Iris pigment epithelial cell (primary cell): ENCODE measurements around the gene IGF2.
A peak's percentile ranks its signal among the peaks of the same experiment; 100 is the strongest.

Experiments used
- DNase-seq: peaks from one replicate; pipeline ENCODE4 v3.0.0-alpha.2; 2011; ENCODE audit warnings: low read depth

Gene IGF2

DNA sequence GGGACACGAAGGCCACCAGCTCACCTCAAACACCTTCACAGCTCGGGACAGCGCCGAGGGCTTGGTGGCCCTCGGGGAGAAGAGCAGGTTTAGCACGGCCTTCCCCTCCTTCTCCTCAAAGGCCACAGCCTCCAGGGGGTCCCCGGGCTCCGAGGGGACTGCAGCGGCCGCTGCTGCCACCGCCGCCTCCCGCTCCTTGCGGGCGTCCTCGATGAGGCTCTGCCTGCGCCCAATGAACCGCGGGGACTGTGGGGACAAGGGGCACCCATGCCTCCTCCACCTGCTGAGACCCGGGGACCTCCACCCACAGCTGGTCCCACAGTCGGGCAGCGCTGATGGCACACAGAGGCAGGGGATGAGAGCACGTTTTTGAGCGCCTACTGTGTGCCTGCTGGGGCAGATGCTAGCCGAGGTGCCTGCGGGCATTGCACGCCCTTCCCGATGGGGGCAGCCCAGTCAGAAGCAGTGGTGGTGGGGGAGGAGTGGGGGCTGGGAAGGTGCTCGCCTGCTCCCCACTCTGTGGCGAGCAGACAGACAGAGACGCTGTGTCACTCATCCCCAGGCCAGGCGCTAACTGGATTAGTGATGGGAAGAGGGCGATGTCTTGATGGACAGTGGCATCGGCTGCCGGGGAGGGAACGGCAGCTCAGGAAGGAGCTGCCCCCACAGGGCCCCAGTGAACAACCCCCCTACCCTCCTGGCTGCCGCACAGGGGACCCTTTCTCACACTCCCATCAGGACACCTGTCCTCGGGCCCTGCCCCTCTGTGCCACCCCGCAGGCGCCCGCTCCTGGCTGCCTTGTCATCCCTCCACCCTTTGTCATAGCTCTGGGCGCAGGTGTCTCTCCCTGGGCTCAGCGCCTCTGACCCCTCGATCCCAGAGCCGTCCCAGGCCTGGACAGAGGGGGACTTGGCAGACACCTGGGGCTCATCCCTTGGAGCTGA lies 30.7 kb upstream of the IGF2 start:
- no peak for DNase-seq

GRCh38 chr11:2169005-2169378 lies 29.8 kb upstream of the IGF2 start:
- DNase-seq = no peak

- DNase-seq = no peak
Observed at GRCh38 chr11:2168286-2169004, 29.3 kb upstream of the IGF2 start.

- DNase-seq = no peak
Observed at GRCh38 chr11:2167141-2168045, 28.2 kb upstream of the IGF2 start.

DNA sequence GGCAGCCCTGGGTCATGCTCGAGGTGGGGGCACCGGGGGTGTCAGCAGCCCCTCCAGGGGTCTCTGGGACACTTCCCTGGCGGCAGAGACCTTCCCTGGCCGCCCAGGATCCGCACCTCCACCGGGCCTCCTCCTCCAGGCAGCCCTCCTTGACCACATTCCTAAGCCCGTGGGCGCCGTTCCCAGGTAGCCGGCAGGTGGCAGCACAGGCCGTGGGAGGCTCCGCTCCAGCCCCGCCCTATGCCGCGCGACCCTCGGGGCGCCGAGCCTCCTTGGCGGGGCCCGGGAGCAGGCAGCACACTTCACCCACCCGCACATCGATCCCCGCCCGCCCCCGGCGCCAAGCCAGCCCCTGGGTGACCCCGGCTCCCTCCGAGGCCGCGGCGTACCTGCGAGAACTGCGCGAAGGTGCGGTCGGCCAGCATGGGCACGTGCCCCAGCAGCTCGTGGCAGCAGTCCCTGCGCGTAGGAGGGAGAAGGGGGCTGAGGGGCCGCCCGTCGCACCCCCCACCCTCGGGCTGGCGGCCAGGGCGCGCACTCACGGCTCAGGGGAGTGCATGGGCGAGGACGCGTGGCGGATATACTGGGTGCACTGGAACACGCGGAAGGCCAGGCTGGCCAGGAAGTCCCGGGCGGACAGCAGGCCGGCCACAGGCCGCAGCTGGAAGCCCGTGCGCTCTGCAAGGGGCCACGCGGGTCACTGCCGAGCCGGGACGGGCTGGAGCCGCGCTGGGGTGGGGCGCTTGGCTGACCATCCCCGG lies 27.1 kb upstream of the IGF2 start:
- no peak for DNase-seq

DNA sequence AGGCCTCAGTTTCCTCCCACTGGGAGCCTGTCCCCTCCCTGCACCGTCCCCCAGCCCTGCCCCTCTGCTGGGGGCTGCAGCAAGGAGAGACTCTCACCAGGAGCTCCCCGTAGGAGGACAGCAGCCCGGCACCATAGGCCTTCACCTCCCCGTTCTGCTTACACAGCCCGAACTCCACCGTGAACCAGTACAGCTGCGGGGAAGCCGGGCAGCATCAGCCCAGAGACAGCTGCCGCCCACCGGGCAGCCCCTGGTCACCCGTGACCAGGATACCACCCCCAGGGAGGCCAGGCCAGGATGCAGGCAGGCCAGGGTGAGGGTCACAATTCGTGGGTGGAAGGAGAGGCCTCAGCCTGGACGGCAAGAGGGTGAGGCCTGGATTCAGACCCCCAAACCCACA lies 26.4 kb upstream of the IGF2 start:
- no peak for DNase-seq

- DNase-seq = no peak
Observed at GRCh38 chr11:2164861-2165555, 25.8 kb upstream of the IGF2 start.

GRCh38 chr11:2164081-2164480 lies 24.9 kb upstream of the IGF2 start:
- DNase-seq = no peak

DNA sequence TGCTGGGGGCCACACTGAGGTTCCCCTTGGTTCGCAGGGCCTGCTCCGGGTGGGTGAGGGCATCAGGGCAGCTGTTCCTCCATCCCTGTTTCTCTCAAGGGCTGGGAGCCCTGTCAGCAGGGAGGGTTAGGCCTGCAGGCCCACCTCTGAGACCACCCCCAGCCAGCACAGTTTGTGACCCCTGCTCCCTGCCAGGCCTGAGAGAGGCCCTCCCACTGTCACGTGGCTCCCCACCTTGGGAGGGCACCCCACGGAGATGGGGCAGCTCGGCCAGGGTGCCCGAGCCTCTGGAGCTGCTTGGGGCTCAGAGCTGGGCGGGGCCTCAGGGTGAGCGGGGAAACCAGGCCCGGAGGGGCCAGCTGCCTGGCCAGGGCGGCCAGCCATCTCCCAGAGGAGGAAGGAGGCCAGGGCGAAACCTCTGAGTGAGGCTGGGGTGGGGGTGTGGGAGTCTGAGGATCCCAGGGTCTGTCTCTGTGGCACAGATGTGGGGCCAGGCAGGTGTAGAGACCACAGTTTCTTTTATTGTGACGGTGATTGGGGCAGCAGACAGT lies 24.3 kb upstream of the IGF2 start:
- DNase-seq = no peak

- no peak for DNase-seq
Observed at GRCh38 chr11:2160736-2161259, 21.6 kb upstream of the IGF2 start, which contains the start of gene INS. TSS of gene INS (minus strand) at chr11:2161209. CDS start at chr11:2160971, 238 bp downstream.

- DNase-seq = no peak
Observed at GRCh38 chr11:2159536-2160413, 20.6 kb upstream of the IGF2 start.

DNA sequence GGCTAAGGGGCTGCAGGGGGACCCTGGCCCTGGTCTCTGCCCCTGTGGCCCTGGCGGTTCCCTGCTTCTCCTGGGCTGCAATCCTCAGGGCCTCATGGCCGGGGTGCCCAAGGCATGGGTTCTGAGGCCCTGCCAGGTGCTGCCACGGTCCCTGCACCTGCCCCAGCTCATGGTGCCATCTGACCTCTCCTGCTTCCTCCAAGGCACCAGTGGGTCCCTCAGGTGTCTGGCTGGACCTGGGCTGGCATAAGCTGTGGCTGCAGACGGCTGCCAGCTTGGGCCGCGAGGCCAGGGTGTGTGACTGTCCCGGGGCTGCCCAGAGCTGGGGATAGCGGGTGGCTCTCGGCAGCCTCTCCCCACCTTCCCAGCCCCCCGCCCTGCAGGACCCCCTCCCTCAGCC lies 19.8 kb upstream of the IGF2 start:
- no peak for DNase-seq

DNA sequence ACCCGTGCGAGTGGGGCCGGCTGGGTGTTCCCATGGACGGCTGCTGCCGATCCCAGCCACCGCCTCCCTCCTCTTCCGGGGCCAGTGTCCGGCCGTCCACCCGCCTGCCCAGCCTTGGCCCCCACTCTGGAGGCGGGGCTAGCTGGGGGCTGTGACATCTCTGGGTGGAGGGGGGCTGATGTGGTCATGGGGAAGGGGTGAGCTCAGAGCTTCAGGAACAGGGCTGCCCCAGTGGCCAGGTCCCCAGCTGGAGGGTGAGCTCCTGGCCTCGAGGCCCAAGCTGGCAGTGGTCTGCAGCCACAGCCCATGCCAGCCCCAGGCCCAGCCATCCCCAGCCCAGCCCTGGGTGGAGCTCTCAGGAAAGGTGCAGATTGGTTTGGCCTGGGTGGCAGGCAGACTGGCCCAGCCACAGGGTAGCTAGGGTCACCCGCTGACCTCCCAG lies 19.1 kb upstream of the IGF2 start:
- DNase-seq = no peak

DNA sequence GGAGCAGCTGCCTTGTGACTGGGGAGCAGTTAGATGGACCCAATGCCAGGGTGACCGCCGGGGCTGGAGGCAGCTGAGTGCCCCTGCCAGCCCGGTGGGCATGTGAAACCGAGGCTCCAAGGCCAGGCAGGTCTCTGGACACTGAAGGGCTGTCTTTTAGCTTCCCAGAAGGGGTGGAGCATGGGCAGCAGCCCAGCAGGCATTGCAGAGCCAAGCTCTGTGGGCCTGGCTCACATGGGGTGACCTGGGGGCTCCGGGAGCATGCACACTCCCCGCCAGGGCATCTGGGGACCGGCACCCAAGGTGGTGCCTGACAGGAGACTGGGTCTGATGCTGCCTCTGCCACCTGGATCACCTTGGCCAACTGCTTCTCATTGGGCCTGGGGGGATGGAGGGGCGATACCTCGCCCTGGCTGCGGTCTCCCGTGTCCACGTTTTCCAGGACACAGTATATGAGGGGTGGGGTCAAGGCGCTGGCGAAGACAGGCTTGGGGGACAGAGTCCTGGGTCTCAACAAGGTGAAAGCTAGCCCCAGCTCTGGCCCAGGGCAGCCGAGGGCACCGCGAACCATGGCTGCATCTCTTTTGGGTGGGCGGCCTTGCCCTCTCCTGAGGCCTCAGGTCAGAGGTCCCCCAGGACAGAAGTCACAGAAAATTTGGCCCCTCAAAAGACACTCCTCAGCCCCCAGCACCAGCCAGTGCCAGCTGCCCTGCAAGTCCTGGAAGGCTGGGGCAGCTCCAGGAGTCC lies 18.3 kb upstream of the IGF2 start:
- DNase-seq = no peak

- DNase-seq = peak; percentile 40
Observed at GRCh38 chr11:2156416-2157182, 17.4 kb upstream of the IGF2 start.

GRCh38 chr11:2155511-2155910 lies 16.3 kb upstream of the IGF2 start:
- no peak for DNase-seq

DNA sequence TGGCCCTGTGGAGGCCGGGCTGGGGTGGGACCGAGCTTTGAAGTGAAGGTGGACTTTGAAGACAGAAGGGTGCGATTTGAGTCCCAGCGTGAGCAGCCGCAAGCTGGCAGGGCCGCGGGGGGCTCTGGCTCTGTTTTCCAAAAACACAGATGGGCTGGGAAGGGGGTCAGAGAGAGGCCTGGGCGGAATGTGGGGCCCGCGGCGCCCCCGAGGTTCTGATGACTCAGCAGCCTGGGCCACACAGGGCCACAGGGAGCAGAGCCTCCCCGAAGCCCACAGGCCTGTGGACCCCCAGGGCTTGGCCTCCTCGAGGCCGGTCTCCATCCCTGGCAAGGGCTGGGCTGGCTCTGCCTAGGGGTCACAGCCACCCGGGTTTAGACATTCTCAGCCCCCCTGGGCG lies 15.7 kb upstream of the IGF2 start:
- no peak for DNase-seq

GRCh38 chr11:2154195-2154585 lies 15.0 kb upstream of the IGF2 start:
- no peak for DNase-seq
